Osteoblast (primary cell): ENCODE measurements around the gene AXIN1. TPM values are rescaled to one million over a fixed set of nuclear protein-coding genes. Genes with fewer than 3 reads are reported as not detected.

ENCODE experiments used
- DNase-seq: peaks from one replicate; pipeline ENCODE4 v3.0.0; 2011; ENCODE audit warnings: low spot score, mixed read lengths; ENCODE audit not compliant: insufficient read length; ENCODE audit errors: missing footprints
- H2AFZ ChIP-seq: 2 replicates; pipeline ENCODE4 v1.6.0; 2011; ENCODE audit warnings: mild to moderate bottlenecking, low read length
- H3K27ac ChIP-seq: 2 replicates; pipeline ENCODE4 v1.5.1; 2011; ENCODE audit warnings: mild to moderate bottlenecking, low read depth, low read length, moderate library complexity
- H3K27me3 ChIP-seq: 2 replicates; pipeline ENCODE4 v1.6.0; 2012; ENCODE audit warnings: mild to moderate bottlenecking, control low read depth, inconsistent platforms, low read length, moderate library complexity; ENCODE audit not compliant: insufficient read depth
- H3K36me3 ChIP-seq: 2 replicates; pipeline ENCODE4 v1.5.1; 2011; ENCODE audit warnings: mild to moderate bottlenecking, low read length, control low read depth, moderate library complexity; ENCODE audit not compliant: insufficient read depth
- H3K4me1 ChIP-seq: 2 replicates; pipeline ENCODE4 v1.5.1; 2011; ENCODE audit warnings: mild to moderate bottlenecking, low read length, control low read depth, moderate library complexity; ENCODE audit not compliant: insufficient read depth
- H3K4me2 ChIP-seq: 2 replicates; pipeline ENCODE4 v1.6.0; 2011; ENCODE audit warnings: mild to moderate bottlenecking, low read length; ENCODE audit not compliant: insufficient read depth
- H3K4me3 ChIP-seq: fragments of 200-600 bp; sonication (generic); 3 replicates; pipeline ENCODE4 v1.5.1; 2012; ENCODE audit warnings: mild to moderate bottlenecking, low read length, inconsistent platforms; ENCODE audit not compliant: insufficient read depth
- H3K79me2 ChIP-seq: 2 replicates; pipeline ENCODE4 v1.6.0; 2012; ENCODE audit warnings: mild to moderate bottlenecking, low read length, control low read depth, inconsistent platforms; ENCODE audit not compliant: insufficient read depth
- H3K9me3 ChIP-seq: 2 replicates; pipeline ENCODE4 v1.5.1; 2011; ENCODE audit warnings: low read depth, low read length, control low read depth
- H4K20me1 ChIP-seq: 2 replicates; pipeline ENCODE4 v1.6.0; 2012; ENCODE audit warnings: mild to moderate bottlenecking, low read length, control low read depth; ENCODE audit not compliant: insufficient read depth
- total RNA-seq: library from RNA; depleted of rRNA; stranded (reverse); fragments of >200 nt; gene quantifications from 2 replicates; pipeline ENCODE4 v1.2.3, GENCODE V29; 2012
- TF ChIP-seq, protein P1 (sequence below): IDR thresholded peaks from 2 replicates; pipeline ENCODE4 v1.5.1; 2011; ENCODE audit warnings: mild to moderate bottlenecking, low read depth, low read length, moderate library complexity; ENCODE audit errors: extremely low read depth

The AXIN1 gene
- total RNA-seq, 1 donor, result 21.7 TPM

DNA sequence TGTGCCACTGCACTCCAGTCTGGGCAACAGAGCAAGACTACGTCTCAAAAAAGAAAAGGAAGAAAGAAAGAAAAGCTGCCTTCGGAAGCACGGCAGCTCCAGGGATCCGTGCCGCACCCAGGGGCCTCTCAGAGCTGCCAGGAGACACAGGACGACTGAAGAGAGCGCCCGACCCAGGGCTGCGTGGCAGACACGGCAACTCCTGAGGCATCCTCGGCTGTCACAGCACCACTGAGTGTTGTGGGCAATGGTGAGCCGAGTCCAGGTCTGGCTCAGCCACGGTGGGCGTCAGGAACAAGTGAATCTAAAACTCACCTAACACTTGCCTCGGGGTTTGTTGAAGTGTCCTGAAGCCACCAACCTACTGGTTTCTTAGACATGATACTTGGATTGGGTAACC lies 40.8 kb downstream of the AXIN1 start:
- peaks cover 32% of the 10 kb centered on the region for H3K79me2 ChIP-seq
- H4K20me1 ChIP-seq, result peaks cover 27% of the 10 kb centered on the region
- H3K4me3 ChIP-seq, result no peak overlapping the region
- H3K4me1 ChIP-seq, result no peaks in the 10 kb centered on the region
- no peak overlapping the region for H3K4me2 ChIP-seq
- H3K27me3 ChIP-seq, result no peaks in the 10 kb centered on the region
- peaks cover 20% of the 10 kb centered on the region for H3K36me3 ChIP-seq
- H3K27ac ChIP-seq, result no peak overlapping the region
- DNase-seq, result peak; percentile 29
- TF ChIP-seq, protein P1, sequence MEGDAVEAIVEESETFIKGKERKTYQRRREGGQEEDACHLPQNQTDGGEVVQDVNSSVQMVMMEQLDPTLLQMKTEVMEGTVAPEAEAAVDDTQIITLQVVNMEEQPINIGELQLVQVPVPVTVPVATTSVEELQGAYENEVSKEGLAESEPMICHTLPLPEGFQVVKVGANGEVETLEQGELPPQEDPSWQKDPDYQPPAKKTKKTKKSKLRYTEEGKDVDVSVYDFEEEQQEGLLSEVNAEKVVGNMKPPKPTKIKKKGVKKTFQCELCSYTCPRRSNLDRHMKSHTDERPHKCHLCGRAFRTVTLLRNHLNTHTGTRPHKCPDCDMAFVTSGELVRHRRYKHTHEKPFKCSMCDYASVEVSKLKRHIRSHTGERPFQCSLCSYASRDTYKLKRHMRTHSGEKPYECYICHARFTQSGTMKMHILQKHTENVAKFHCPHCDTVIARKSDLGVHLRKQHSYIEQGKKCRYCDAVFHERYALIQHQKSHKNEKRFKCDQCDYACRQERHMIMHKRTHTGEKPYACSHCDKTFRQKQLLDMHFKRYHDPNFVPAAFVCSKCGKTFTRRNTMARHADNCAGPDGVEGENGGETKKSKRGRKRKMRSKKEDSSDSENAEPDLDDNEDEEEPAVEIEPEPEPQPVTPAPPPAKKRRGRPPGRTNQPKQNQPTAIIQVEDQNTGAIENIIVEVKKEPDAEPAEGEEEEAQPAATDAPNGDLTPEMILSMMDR, result no peak
- H3K9me3 ChIP-seq, result no peaks in the 10 kb centered on the region
- no peak overlapping the region for H2AFZ ChIP-seq

DNA sequence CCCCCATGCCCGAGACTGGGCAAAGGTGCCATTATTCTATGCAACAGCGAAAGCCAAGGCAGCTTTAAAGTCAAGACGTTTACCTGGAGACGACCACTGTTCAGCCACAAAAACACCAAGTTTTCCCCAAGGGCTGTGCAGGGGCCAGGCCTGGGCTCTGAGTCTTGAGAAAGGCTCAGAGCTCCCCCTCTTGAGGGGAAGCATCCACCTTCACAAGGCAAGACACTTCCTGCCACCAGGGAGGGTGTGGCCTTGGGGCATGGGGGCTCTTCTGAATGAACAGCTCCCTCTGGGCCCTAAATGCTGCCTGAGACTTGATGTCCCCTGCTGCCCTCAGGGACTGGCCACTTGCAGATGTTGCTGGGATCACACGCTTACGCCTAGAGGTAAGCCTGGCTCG lies 43.0 kb downstream of the AXIN1 start:
- H4K20me1 ChIP-seq, result peaks cover 13% of the 10 kb centered on the region
- TF ChIP-seq, protein P1, result no peak
- no peak for DNase-seq
- peaks cover 25% of the 10 kb centered on the region for H3K36me3 ChIP-seq
- no peak overlapping the region for H2AFZ ChIP-seq
- no peaks in the 10 kb centered on the region for H3K4me1 ChIP-seq
- no peak overlapping the region for H3K4me2 ChIP-seq
- peaks cover 18% of the 10 kb centered on the region for H3K79me2 ChIP-seq
- H3K9me3 ChIP-seq, result no peaks in the 10 kb centered on the region
- H3K27me3 ChIP-seq, result no peaks in the 10 kb centered on the region
- H3K4me3 ChIP-seq, result no peak overlapping the region
- H3K27ac ChIP-seq, result no peak overlapping the region

DNA sequence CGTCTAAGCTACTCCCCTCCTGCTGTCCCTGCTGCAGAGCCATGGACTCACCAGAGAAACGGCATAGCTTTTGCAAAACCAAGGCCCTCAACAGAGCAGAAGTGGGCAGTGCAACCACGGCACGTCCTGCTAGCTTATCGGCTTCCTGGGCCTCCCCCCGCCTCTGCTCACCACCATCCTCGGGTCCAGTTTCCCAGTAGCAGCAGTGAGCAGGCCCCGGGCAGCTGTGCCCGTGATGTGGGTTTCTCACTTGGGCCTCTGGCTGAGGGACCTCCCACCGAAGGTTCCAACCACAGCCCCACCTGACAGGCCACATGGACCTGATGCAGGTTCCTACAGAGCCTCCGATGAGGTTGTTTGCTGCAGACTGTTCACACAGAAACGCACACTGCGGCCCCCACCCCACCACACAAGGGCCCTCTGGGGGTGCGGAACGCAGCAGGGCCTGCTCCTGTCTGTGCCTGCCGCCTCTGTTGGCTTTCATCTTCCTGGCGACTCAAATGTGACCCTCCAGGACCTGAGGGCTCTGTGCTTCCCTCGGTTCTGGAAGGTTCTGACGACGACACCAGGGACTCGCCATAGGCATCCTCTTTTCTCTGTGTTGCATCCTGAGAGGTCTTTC lies 44.7 kb downstream of the AXIN1 start:
- H3K79me2 ChIP-seq, result peaks cover 9% of the 10 kb centered on the region
- no peaks in the 10 kb centered on the region for H3K4me1 ChIP-seq
- TF ChIP-seq, protein P1, result no peak
- no peak overlapping the region for H2AFZ ChIP-seq
- H3K27ac ChIP-seq, result no peak overlapping the region
- H3K4me3 ChIP-seq, result no peak overlapping the region
- no peaks in the 10 kb centered on the region for H3K27me3 ChIP-seq
- no peak for DNase-seq
- H4K20me1 ChIP-seq, result peaks cover 9% of the 10 kb centered on the region
- H3K9me3 ChIP-seq, result no peaks in the 10 kb centered on the region
- H3K4me2 ChIP-seq, result no peak overlapping the region
- peaks cover 24% of the 10 kb centered on the region for H3K36me3 ChIP-seq

DNA sequence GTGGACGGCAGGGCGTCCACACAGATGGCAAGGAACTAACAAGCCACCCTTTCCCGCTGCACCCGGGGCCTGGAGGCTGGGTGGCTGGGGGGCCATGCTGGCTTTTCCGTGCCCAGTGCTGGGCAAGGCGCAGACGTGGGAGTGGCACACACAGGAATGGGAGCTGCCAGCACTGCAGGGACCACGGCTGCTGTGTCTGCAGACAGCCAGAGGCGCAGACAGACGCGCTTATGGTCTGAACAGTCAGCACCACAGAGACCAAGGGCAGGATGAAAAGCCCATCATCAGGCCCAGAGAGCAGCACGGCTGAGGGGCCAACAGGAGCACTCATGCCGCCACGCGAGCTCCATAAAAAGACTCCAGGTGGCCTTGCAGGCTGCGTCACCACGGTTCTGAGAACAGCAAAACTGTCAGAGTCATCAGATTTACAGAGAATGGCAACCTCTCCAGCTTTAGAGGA lies 45.6 kb downstream of the AXIN1 start:
- Histone ChIP-seq H4K20me1 (peaks cover 9% of the 10 kb centered on the region), H2AFZ (no peak overlapping the region), H3K36me3 (peaks cover 30% of the 10 kb centered on the region), H3K9me3 (no peaks in the 10 kb centered on the region), H3K79me2 (peaks cover 9% of the 10 kb centered on the region), H3K4me1 (no peaks in the 10 kb centered on the region), H3K27ac (no peak overlapping the region), H3K4me3 (no peak overlapping the region), H3K27me3 (no peaks in the 10 kb centered on the region), H3K4me2 (no peak overlapping the region)
- no peak for DNase-seq
- TF ChIP-seq, protein P1, result no peak
